ENCODE data around the gene NPR1.

The NPR1 gene

GRCh38 chr1:153640861-153641260, 37.6 kb upstream of the NPR1 start:
- Histone ChIP-seq H3K4me3 (ENCODE audit: low read depth, low read length) (no peak overlapping the region), H3K4me1 (ENCODE audit: control insufficient read depth, insufficient read depth, low read length) (no peaks in the 10 kb centered on the region), H3K9me3 (ENCODE audit: control insufficient read depth, insufficient read depth, low read depth, low read length) (no peaks in the 10 kb centered on the region), H3K27ac (ENCODE audit: extremely low read depth, low read depth, low read length) (no peak overlapping the region), H3K36me3 (ENCODE audit: control insufficient read depth in 2 of 2, insufficient read depth in 1 of 2, low read length in 2 of 2) (peaks cover 78 to 100% of the 10 kb centered on the region in 2 experiments)
- CTCF ChIA-PET, result interaction anchor here (0.7 to 2.7 kb wide), 3 partner anchors 14 to 287 kb away, joined by 3 to 11 read pairs (median 3); partner anchors contain the start of gene S100A13
- POLR2A ChIA-PET, result interaction anchor here (0.7 to 2.2 kb wide), 2 partner anchors 13 to 48 kb away, joined by 3 to 6 read pairs; partner anchors contain the start of genes S100A1 and S100A13
- TF ChIP-seq SETDB1 (IDR thresholded peaks at IDR 0.05; ENCODE audit: insufficient read length, low read length) (no peak), MZF1 (tag by site-specific recombination; IDR thresholded peaks at IDR 0.05; ENCODE audit: borderline replicate concordance) (no peak), ZNF792 (tag by site-specific recombination; IDR thresholded peaks at IDR 0.05) (no peak), ZNF707 (tag by site-specific recombination; IDR thresholded peaks at IDR 0.05) (no peak), ZNF645 (tag by site-specific recombination; IDR thresholded peaks at IDR 0.05) (no peak), ZNF37A (tag by site-specific recombination; IDR thresholded peaks at IDR 0.05) (no peak), ZEB2 (tag by site-specific recombination; IDR thresholded peaks at IDR 0.05) (no peak), ZNF202 (tag by site-specific recombination; IDR thresholded peaks at IDR 0.05; ENCODE audit: borderline replicate concordance) (no peak), ZNF558 (tag by site-specific recombination; IDR thresholded peaks at IDR 0.05) (no peak)

GRCh38 chr1:153642161-153642560, 36.3 kb upstream of the NPR1 start:
- Histone ChIP-seq H3K27ac (ENCODE audit: extremely low read depth, low read depth, low read length) (no peak overlapping the region), H3K4me1 (ENCODE audit: control insufficient read depth, insufficient read depth, low read length) (no peaks in the 10 kb centered on the region), H3K4me3 (ENCODE audit: low read depth, low read length) (no peak overlapping the region), H3K36me3 (ENCODE audit: control insufficient read depth in 2 of 2, insufficient read depth in 1 of 2, low read length in 2 of 2) (peaks cover 67 to 100% of the 10 kb centered on the region in 2 experiments), H3K9me3 (ENCODE audit: control insufficient read depth, insufficient read depth, low read depth, low read length) (no peaks in the 10 kb centered on the region)
- ChIA-PET CTCF (interaction anchor here (0.6 to 1.3 kb wide), 4 partner anchors 14 to 130 kb away, joined by 3 to 6 read pairs (median 4); partner anchors contain the start of genes S100A13 and S100A16), POLR2A (interaction anchor here (3.4 kb wide), 1 partner anchor 8 kb away, joined by 34 read pairs; the partner anchor contains the start of gene CHTOP)
- no peak for TF ChIP-seq ZFP37 (tag by site-specific recombination; IDR thresholded peaks at IDR 0.05)
- TF ChIP-seq EGR2 (tag by site-specific recombination; IDR thresholded peaks at IDR 0.05; ENCODE audit: low read depth), result no peak
- no peak for TF ChIP-seq REPIN1 (tag by site-specific recombination; IDR thresholded peaks at IDR 0.05; ENCODE audit: low read depth)
- TF ChIP-seq ZNF221 (tag by site-specific recombination; IDR thresholded peaks at IDR 0.05; ENCODE audit: borderline replicate concordance), result no peak
- no peak for TF ChIP-seq KLF10 (tag by site-specific recombination; IDR thresholded peaks at IDR 0.05)

DNA sequence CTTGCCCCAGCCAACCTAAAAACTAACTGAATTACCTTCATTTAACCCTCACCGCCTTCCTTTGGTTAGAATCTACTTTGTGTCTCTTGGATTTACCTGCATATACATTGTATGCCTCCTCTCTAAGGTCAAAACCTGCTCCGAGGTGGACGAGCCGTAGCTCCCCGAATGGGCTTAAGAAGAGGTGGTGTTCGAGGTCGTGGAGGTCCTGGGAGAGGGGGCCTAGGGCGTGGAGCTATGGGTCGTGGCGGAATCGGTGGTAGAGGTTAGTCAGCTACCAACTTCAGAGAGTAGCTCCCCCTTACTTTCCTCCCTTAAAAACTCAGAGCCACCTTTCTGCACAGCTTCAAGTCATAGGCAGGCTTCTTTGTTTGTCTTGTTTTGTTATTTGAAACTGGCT, 35.4 kb upstream of the NPR1 start:
- CTCF ChIA-PET, result interaction anchor here (0.5 to 1.7 kb wide), 4 partner anchors 16 to 1272 kb away, joined by 5 to 7 read pairs (median 6); partner anchors contain the start of genes S100A1 and S100A13
- Histone ChIP-seq H3K36me3 (ENCODE audit: control insufficient read depth in 2 of 2, insufficient read depth in 1 of 2, low read length in 2 of 2) (peaks cover 64 to 94% of the 10 kb centered on the region in 2 experiments), H3K9me3 (ENCODE audit: control insufficient read depth, insufficient read depth, low read depth, low read length) (no peaks in the 10 kb centered on the region), H3K4me1 (ENCODE audit: control insufficient read depth, insufficient read depth, low read length) (no peaks in the 10 kb centered on the region), H3K27ac (ENCODE audit: extremely low read depth, low read depth, low read length) (no peak overlapping the region), H3K4me3 (ENCODE audit: low read depth, low read length) (no peak overlapping the region)
- TF ChIP-seq TSHZ1 (tag by site-specific recombination; IDR thresholded peaks at IDR 0.05; ENCODE audit: borderline replicate concordance) (no peak), ZFP69B (tag by site-specific recombination; IDR thresholded peaks at IDR 0.05) (no peak)
- POLR2A ChIA-PET, result interaction anchor here (0.6 to 3.4 kb wide), 6 partner anchors 9 to 86 kb away, joined by 3 to 34 read pairs (median 4); partner anchors contain the start of genes CHTOP, S100A13 and SNAPIN

Measured in HEK293 (cell line).